ENCODE results near the gene ARID5B.

GRCh38 chr10:62088786-62089185 lies 187.3 kb downstream of the ARID5B start:
- TF ChIP-seq ZNF302 (tag by site-specific recombination; IDR thresholded peaks at IDR 0.05; ENCODE audit: low read depth) (no peak), CTCF (tag by site-specific recombination; IDR thresholded peaks at IDR 0.05) (no peak)

Measured in HEK293 (cell line).